ENCODE measurements around the gene SYCE3. TPM values are rescaled to one million over a fixed set of nuclear protein-coding genes. Genes with fewer than 3 reads are reported as not detected.
A peak's percentile ranks its signal among the peaks of the same experiment; 100 is the strongest.
"Not testable (repeated sequence)": the region's sequence is repeated elsewhere in the genome, so short reads cannot be mapped to it uniquely, and the experiment has no call there.

SYCE3 gene
- total and polyA plus RNA-seq, 5 donors: not detected

GRCh38 chr22:50533856-50534711 lies 28.6 kb downstream of the SYCE3 start:
- WGBS: 49% methylated on average over 21 of the region's 21 CpGs
- H3K4me1 ChIP-seq (ENCODE audit: control insufficient read depth, insufficient read depth, low read length); H3K4me3 ChIP-seq (ENCODE audit: low read length); intact Hi-C loops (cut with DNase I); H3K9me3 ChIP-seq (ENCODE audit: control insufficient read depth, low read length); ATAC-seq; H3K27ac ChIP-seq (ENCODE audit: low read length); H3K27me3 ChIP-seq (ENCODE audit: control insufficient read depth, insufficient read depth): not testable (repeated sequence)
- DNase-seq: peak; percentile 51 to 76 (median 67)

DNA sequence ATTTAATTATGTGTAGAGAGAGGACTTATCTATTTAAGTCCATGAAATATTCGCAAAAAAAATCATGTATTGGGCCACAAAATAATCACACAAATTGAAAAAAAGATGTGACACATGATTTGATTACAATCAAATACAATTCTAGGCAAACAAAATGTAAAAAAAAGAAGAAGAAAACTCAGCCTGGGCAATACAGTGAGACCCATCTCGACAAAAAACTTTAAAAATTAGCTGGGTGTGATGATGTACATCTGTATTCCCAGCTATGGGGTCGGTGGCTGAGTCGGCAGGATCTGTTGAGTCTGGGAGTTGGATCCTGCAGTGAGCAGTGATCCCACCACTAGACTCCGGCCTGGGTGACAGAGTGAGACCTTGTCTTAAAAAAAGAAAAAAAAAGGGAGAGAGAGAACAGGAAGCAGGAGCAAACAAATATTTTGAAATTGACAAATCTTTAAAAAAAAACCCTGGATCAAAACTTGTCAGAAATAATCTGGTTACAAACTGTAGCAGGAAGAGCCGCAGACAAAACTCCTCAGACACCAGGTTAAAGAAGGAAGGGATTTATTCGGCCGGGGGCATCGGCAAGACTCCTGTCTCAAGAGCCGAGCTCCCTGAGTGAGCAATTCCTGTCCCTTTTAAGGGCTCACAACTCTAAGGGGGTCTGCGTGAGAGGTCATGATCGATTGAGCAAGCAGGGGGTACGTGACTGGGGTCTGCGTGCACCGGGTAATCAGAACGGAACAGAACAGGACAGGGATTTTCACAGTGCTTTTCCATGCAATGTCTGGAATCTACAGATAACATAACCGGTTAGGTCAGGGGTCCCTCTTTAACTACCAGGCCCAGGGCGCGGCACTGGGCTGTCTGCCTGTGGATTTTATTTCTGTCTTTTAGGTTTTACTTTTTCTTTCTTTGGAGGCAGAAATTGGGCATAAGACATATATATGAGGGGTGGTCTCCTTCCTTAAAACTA lies 29.6 kb downstream of the SYCE3 start:
- Histone ChIP-seq H3K4me1 (ENCODE audit: control insufficient read depth, insufficient read depth, low read length) (no peaks in the 10 kb centered on the region), H3K27ac (ENCODE audit: low read length) (no peak overlapping the region), H3K4me3 (ENCODE audit: low read length) (no peak overlapping the region), H3K27me3 (ENCODE audit: control insufficient read depth, insufficient read depth) (no peaks in the 10 kb centered on the region), H3K9me3 (ENCODE audit: control insufficient read depth, low read length) (no peaks in the 10 kb centered on the region)
- DNase-seq (peak in 1 of 3 donors; percentile 38), ATAC-seq (no peak)
- intact Hi-C loops (cut with DNase I): no loop called here
- WGBS: 68% methylated on average over 19 of the region's 19 CpGs

GRCh38 chr22:50531962-50532674 lies 30.6 kb downstream of the SYCE3 start:
- Histone ChIP-seq H3K4me1 (ENCODE audit: control insufficient read depth, insufficient read depth, low read length) (no peaks in the 10 kb centered on the region), H3K27me3 (ENCODE audit: control insufficient read depth, insufficient read depth) (no peaks in the 10 kb centered on the region), H3K4me3 (ENCODE audit: low read length) (peak overlapping the region; percentile 59), H3K9me3 (ENCODE audit: control insufficient read depth, low read length) (no peaks in the 10 kb centered on the region), H3K27ac (ENCODE audit: low read length) (peak overlapping the region; percentile 70)
- DNase-seq (peak; percentile 90 to 95 (median 94)), ATAC-seq (peak; percentile 65 to 68)
- 2% methylated on average over 56 of the region's 56 CpGs for WGBS
- intact Hi-C loops (cut with DNase I): no loop called here

DNA sequence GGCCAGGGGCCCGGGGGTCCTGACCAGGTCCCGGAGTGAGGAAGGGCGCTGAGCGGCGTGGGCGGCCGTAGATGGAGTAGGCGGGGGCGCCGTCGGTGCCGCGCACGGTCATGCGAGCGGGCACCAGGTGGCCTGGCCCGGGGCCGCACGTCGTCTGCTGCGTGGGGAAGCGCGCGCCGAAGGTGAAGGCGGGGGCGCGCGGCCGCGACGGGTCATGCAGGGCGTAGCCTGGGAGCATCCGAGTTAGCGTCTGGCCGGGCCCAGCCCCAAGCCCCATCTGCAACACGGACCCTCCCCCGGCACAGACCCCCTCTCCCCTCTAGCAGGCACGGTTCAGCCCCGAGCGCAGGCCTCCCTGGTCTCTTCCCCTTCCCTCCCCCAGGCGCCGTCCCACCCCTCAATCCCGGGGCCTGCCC lies 31.2 kb downstream of the SYCE3 start:
- intact Hi-C loops (cut with DNase I): no loop called here
- ATAC-seq: peak; percentile 20 to 32
- DNase-seq: peak; percentile 74 to 89 (median 86)
- Histone ChIP-seq H3K4me1 (ENCODE audit: control insufficient read depth, insufficient read depth, low read length) (no peaks in the 10 kb centered on the region), H3K27me3 (ENCODE audit: control insufficient read depth, insufficient read depth) (no peaks in the 10 kb centered on the region), H3K27ac (ENCODE audit: low read length) (peak overlapping the region; percentile 70), H3K4me3 (ENCODE audit: low read length) (peak overlapping the region; percentile 59), H3K9me3 (ENCODE audit: control insufficient read depth, low read length) (no peaks in the 10 kb centered on the region)
- WGBS: under 1% methylated on average over 44 of the region's 44 CpGs

DNA sequence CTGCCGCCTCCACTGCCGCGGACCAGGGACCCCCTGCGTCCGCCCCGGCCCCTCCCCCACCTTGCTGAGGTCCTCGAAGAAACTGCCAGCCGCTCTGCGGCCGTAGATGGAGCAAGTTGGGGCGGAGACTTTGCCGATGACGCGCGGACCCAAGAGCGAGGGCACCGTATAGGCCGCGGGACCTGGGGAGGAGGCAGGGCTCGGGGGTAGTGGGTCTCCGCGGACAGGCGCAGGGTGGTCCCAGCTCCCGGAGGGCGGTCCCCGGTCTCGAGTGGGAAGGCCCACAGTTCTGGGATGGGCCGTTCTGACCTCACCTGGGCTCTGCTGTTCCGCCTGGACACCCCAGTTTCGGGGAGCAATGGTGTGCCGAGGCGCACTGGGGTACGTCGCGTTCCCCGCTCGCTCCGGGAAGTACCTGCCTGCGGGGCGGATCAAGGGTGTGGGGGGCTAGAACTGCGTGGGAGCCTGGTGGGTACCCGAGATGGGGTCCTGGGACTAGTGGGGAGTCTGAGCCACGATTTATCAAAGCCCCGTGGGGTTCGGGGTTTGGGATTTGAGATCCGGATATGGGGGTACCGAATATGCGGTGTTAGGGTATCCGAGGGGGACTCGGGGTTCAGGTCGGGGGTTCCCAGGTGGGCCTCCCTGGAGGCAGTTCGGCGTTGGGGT lies 31.7 kb downstream of the SYCE3 start:
- Histone ChIP-seq H3K27ac (ENCODE audit: low read length) (peak overlapping the region; percentile 89), H3K27me3 (ENCODE audit: control insufficient read depth, insufficient read depth) (no peaks in the 10 kb centered on the region), H3K9me3 (ENCODE audit: control insufficient read depth, low read length) (no peaks in the 10 kb centered on the region), H3K4me1 (ENCODE audit: control insufficient read depth, insufficient read depth, low read length) (no peaks in the 10 kb centered on the region), H3K4me3 (ENCODE audit: low read length) (peak overlapping the region; percentile 59)
- DNase-seq (peak; percentile 93 to 96 (median 96)), ATAC-seq (peak; percentile 61 to 67)
- intact Hi-C loops (cut with DNase I): no loop called here
- 4% methylated on average over 53 of the region's 53 CpGs for WGBS

GRCh38 chr22:50530580-50530876 lies 32.2 kb downstream of the SYCE3 start:
- H3K4me3 ChIP-seq (ENCODE audit: low read length): peak overlapping the region; percentile 59
- 2% methylated on average over 21 of the region's 21 CpGs for WGBS
- intact Hi-C loops (cut with DNase I): no loop called here
- no peaks in the 10 kb centered on the region for H3K9me3 ChIP-seq (ENCODE audit: control insufficient read depth, low read length)
- H3K4me1 ChIP-seq (ENCODE audit: control insufficient read depth, insufficient read depth, low read length): no peaks in the 10 kb centered on the region
- peak overlapping the region; percentile 89 for H3K27ac ChIP-seq (ENCODE audit: low read length)
- peak in 1 of 2 donors; percentile 0 for ATAC-seq
- H3K27me3 ChIP-seq (ENCODE audit: control insufficient read depth, insufficient read depth): no peaks in the 10 kb centered on the region
- no peak for DNase-seq

- H3K27me3 ChIP-seq (ENCODE audit: control insufficient read depth, insufficient read depth): no peaks in the 10 kb centered on the region
- ATAC-seq (peak; percentile 51 to 55), DNase-seq (peak; percentile 92 to 95 (median 95))
- no peaks in the 10 kb centered on the region for H3K9me3 ChIP-seq (ENCODE audit: control insufficient read depth, low read length)
- no peaks in the 10 kb centered on the region for H3K4me1 ChIP-seq (ENCODE audit: control insufficient read depth, insufficient read depth, low read length)
- peak within 1 kb of the TSS; percentile 59 for H3K4me3 ChIP-seq (ENCODE audit: low read length)
- H3K27ac ChIP-seq (ENCODE audit: low read length): peak within 1 kb of the TSS; percentile 89
- intact Hi-C loops (cut with DNase I): no loop called here
- whole genome bisulfite sequencing: 1% methylated on average over 92 of the region's 92 CpGs
Measured at GRCh38 chr22:50529897-50530579, 32.7 kb downstream of the SYCE3 start, which contains the start of gene TYMP. Gene TYMP, minus strand, starts transcription at chr22:50530012. Its CDS starts 303 bp downstream, at chr22:50529709.

DNA sequence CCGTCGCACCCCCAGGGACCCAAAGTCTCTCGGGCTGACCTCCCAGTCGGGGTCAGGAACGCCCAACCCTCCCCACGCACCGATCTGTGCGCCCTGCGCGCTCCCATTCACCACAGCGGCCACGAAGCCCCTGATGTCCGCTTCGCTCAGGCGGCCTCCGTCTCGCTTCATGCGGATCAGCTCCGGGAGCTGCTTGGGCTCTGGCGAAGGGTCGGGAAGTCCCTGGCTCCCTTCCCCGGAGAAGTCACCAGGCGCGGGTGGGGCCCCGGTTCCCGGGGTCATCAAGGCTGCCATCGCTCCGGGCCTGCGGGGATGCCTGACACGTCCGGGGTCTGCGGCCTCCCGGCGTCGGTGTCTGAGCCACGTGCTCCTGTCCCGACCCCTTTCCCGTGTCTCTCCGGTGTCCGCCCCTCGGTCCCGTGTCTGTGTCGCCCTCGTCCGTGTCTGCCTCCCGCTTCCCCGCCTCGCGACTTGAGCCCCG lies 33.3 kb downstream of the SYCE3 start:
- intact Hi-C loops (cut with DNase I): no loop called here
- Histone ChIP-seq H3K27ac (ENCODE audit: low read length) (peak overlapping the region; percentile 89), H3K4me3 (ENCODE audit: low read length) (peak overlapping the region; percentile 59), H3K9me3 (ENCODE audit: control insufficient read depth, low read length) (no peaks in the 10 kb centered on the region), H3K27me3 (ENCODE audit: control insufficient read depth, insufficient read depth) (no peaks in the 10 kb centered on the region), H3K4me1 (ENCODE audit: control insufficient read depth, insufficient read depth, low read length) (no peaks in the 10 kb centered on the region)
- 10% methylated on average over 50 of the region's 50 CpGs for WGBS
- ATAC-seq (no peak), DNase-seq (peak in 2 of 3 donors; percentile 59 to 80)

- 59% methylated on average over 15 of the region's 15 CpGs for WGBS
- intact Hi-C loops (cut with DNase I): no loop called here
- peak overlapping the region; percentile 89 for H3K27ac ChIP-seq (ENCODE audit: low read length)
- H3K4me1 ChIP-seq (ENCODE audit: control insufficient read depth, insufficient read depth, low read length): no peaks in the 10 kb centered on the region
- ATAC-seq (no peak), DNase-seq (peak in 2 of 3 donors; percentile 47 to 56)
- H3K9me3 ChIP-seq (ENCODE audit: control insufficient read depth, low read length): no peaks in the 10 kb centered on the region
- peak overlapping the region; percentile 59 for H3K4me3 ChIP-seq (ENCODE audit: low read length)
- no peaks in the 10 kb centered on the region for H3K27me3 ChIP-seq (ENCODE audit: control insufficient read depth, insufficient read depth)
Measured at GRCh38 chr22:50528682-50529415, 33.9 kb downstream of the SYCE3 start.

All from right cardiac atrium (tissue), 5 donors.